HEK293T (cell line): Measurements from ENCODE around the gene CRY2.

Source experiments
- ARNT ChIP-seq: fragments of 450-650 bp; IDR thresholded peaks from 2 replicates; pipeline ENCODE4 v1.6.1; 2017; ENCODE audit warnings: mild to moderate bottlenecking
- ELF4 ChIP-seq: fragments of 450-650 bp; IDR thresholded peaks from 2 replicates; pipeline ENCODE4 v1.6.1; 2017; ENCODE audit warnings: antibody characterized with exemption
- FOXA1 ChIP-seq: fragments of 450-650 bp; IDR thresholded peaks from 2 replicates; pipeline ENCODE4 v1.6.1; 2016; ENCODE audit warnings: mild to moderate bottlenecking
- HDGF ChIP-seq: fragments of 450-650 bp; IDR thresholded peaks from 2 replicates; pipeline ENCODE4 v1.6.1; 2017; ENCODE audit warnings: antibody characterized with exemption, borderline replicate concordance
- NFRKB ChIP-seq: fragments of 450-650 bp; IDR thresholded peaks from 2 replicates; pipeline ENCODE4 v1.6.1; 2016; ENCODE audit warnings: mild to moderate bottlenecking, moderate library complexity
- PKNOX1 ChIP-seq: fragments of 450-650 bp; IDR thresholded peaks from 2 replicates; pipeline ENCODE4 v1.6.1; 2016
- SP1 ChIP-seq: fragments of 450-650 bp; IDR thresholded peaks from 2 replicates; pipeline ENCODE4 v1.6.1; 2017
- SUZ12 ChIP-seq: fragments of 450-650 bp; IDR thresholded peaks from 2 replicates; pipeline ENCODE4 v1.6.1; 2016; ENCODE audit warnings: mild to moderate bottlenecking

- TF ChIP-seq SP1 (no peak), FOXA1 (no peak), ELF4 (no peak), PKNOX1 (no peak), NFRKB (no peak), SUZ12 (no peak), HDGF (no peak), ARNT (no peak)
These were observed 84.5 kb downstream of the CRY2 start for GRCh38 chr11:45931739-45932138.
